Fibroblast of lung (primary cell): ENCODE data around the gene SGCD. TPM values are rescaled to one million over a fixed set of nuclear protein-coding genes. Genes with fewer than 3 reads are reported as not detected.

Source experiments
- DNase-seq, 2 donors: peaks; one replicate each; pipeline versions ENCODE4 v3.0.0 to v3.0.0-alpha.2; 2010; ENCODE audit warnings: low read depth in 2 of 2
- H2AFZ ChIP-seq: 2 replicates; pipeline ENCODE4 v1.5.1; 2012; ENCODE audit warnings: low read length, control low read depth, inconsistent platforms
- H3K27ac ChIP-seq: 2 replicates; pipeline ENCODE4 v1.5.1; 2011; ENCODE audit warnings: low read length, control low read depth; ENCODE audit not compliant: insufficient read depth
- H3K27me3 ChIP-seq: 2 replicates; pipeline ENCODE4 v1.5.1; 2011; ENCODE audit warnings: mild to moderate bottlenecking, low read length; ENCODE audit not compliant: control insufficient read depth, insufficient read depth
- H3K36me3 ChIP-seq: 2 replicates; pipeline ENCODE4 v1.5.1; 2011; ENCODE audit warnings: low read length; ENCODE audit not compliant: control insufficient read depth, insufficient read depth
- H3K4me1 ChIP-seq: 2 replicates; pipeline ENCODE4 v1.5.1; 2011; ENCODE audit warnings: low read length; ENCODE audit not compliant: control insufficient read depth, insufficient read depth; ENCODE audit errors: extremely low read depth
- H3K4me2 ChIP-seq: 2 replicates; pipeline ENCODE4 v1.5.1; 2011; ENCODE audit warnings: low read length, control low read depth; ENCODE audit not compliant: insufficient read depth; ENCODE audit errors: extremely low read depth
- H3K4me3 ChIP-seq, 4 experiments: fragments of 200-600 bp in 1 of 4; sonication (generic) in 1 of 4; replicated peaks in 1 of 4; 2 replicates each; pipeline ENCODE4 v1.5.1; 2011 to 2016; ENCODE audit warnings: low read length in 4 of 4, low read depth in 3 of 4, mild to moderate bottlenecking in 3 of 4, control low read depth in 2 of 4, inconsistent platforms in 1 of 4, mixed read lengths in 1 of 4; ENCODE audit not compliant: insufficient read depth in 1 of 4; ENCODE audit errors: control extremely low read depth in 1 of 4
- H3K79me2 ChIP-seq: 2 replicates; pipeline ENCODE4 v1.5.1; 2012; ENCODE audit warnings: mild to moderate bottlenecking, low read length, inconsistent platforms; ENCODE audit not compliant: control insufficient read depth, insufficient read depth
- H3K9ac ChIP-seq: 2 replicates; pipeline ENCODE4 v1.5.1; 2011; ENCODE audit warnings: mild to moderate bottlenecking, low read length, control low read depth; ENCODE audit not compliant: insufficient read depth
- H3K9me3 ChIP-seq: 2 replicates; pipeline ENCODE4 v1.5.1; 2012; ENCODE audit warnings: low read depth, low read length; ENCODE audit not compliant: control insufficient read depth, insufficient read depth
- H4K20me1 ChIP-seq: 2 replicates; pipeline ENCODE4 v1.5.1; 2011; ENCODE audit warnings: low read length; ENCODE audit not compliant: control insufficient read depth, insufficient read depth; ENCODE audit errors: extremely low read depth
- EZH2 ChIP-seq: IDR thresholded peaks from 2 replicates; pipeline ENCODE4 v1.5.1; 2012; ENCODE audit warnings: low read length, control low read depth, mild to moderate bottlenecking; ENCODE audit errors: missing control alignments
- polyA plus RNA-seq, 2 donors: library from polyadenylated mRNA; depleted of rRNA in 1 of 2; stranded (reverse) in 1 of 2; unstranded in 1 of 2; fragments of >200 nt; gene quantifications; 2 replicates each; pipeline ENCODE4 v1.2.1, GENCODE V29; 2011 to 2012; ENCODE audit warnings: missing spikeins in 1 of 2
- total RNA-seq: library from RNA; depleted of rRNA; stranded (reverse); fragments of >200 nt; gene quantifications from 2 replicates; pipeline ENCODE4 v1.2.1, GENCODE V29; 2014
- TF ChIP-seq, protein P1 (sequence below), 2 donors: IDR thresholded peaks in 1 of 2; conservative IDR thresholded peaks in 1 of 2; 1 replicate in 1 of 2; 2 replicates in 1 of 2; pipeline ENCODE4 v1.5.1; 2011 to 2012; ENCODE audit warnings: low read length in 2 of 2, control low read depth in 1 of 2, inconsistent platforms in 1 of 2, low read depth in 1 of 2, mild to moderate bottlenecking in 1 of 2

The SGCD gene
- total and polyA plus RNA-seq, 2 donors (not counting 1 experiment from before 2014, with no cell fraction given), result 13.3 to 67.5 TPM

GRCh38 chr5:156802501-156802900 is 475.5 kb downstream of the SGCD start:
- Histone ChIP-seq H3K36me3 (no peaks in the 10 kb centered on the region), H2AFZ (no peak overlapping the region), H3K9ac (no peak overlapping the region), H3K4me3 (no peak overlapping the region), H4K20me1 (no peaks in the 10 kb centered on the region), H3K79me2 (no peaks in the 10 kb centered on the region), H3K4me1 (no peaks in the 10 kb centered on the region), H3K4me2 (no peak overlapping the region), H3K27ac (no peak overlapping the region), H3K9me3 (no peaks in the 10 kb centered on the region), H3K27me3 (no peaks in the 10 kb centered on the region)
- no peak for TF ChIP-seq EZH2
- TF ChIP-seq, protein P1, sequence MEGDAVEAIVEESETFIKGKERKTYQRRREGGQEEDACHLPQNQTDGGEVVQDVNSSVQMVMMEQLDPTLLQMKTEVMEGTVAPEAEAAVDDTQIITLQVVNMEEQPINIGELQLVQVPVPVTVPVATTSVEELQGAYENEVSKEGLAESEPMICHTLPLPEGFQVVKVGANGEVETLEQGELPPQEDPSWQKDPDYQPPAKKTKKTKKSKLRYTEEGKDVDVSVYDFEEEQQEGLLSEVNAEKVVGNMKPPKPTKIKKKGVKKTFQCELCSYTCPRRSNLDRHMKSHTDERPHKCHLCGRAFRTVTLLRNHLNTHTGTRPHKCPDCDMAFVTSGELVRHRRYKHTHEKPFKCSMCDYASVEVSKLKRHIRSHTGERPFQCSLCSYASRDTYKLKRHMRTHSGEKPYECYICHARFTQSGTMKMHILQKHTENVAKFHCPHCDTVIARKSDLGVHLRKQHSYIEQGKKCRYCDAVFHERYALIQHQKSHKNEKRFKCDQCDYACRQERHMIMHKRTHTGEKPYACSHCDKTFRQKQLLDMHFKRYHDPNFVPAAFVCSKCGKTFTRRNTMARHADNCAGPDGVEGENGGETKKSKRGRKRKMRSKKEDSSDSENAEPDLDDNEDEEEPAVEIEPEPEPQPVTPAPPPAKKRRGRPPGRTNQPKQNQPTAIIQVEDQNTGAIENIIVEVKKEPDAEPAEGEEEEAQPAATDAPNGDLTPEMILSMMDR (conservative IDR thresholded peaks at IDR 0.05 in 1 of 2, IDR thresholded peaks at IDR 0.05 in 1 of 2; ENCODE audit: low read depth in 1 of 2, low read length in 2 of 2), result no peak
- DNase-seq, result no peak

GRCh38 chr5:156803404-156803803 is 476.4 kb downstream of the SGCD start:
- Histone ChIP-seq H3K4me1 (no peaks in the 10 kb centered on the region), H3K79me2 (no peaks in the 10 kb centered on the region), H3K9ac (no peak overlapping the region), H3K4me3 (no peak overlapping the region), H3K27me3 (no peaks in the 10 kb centered on the region), H4K20me1 (no peaks in the 10 kb centered on the region), H3K36me3 (no peaks in the 10 kb centered on the region), H3K27ac (no peak overlapping the region), H3K4me2 (no peak overlapping the region), H3K9me3 (no peaks in the 10 kb centered on the region), H2AFZ (no peak overlapping the region)
- no peak for TF ChIP-seq EZH2
- no peak for DNase-seq

- Histone ChIP-seq H3K79me2 (no peaks in the 10 kb centered on the region), H3K27me3 (no peaks in the 10 kb centered on the region), H3K9me3 (no peaks in the 10 kb centered on the region), H2AFZ (no peak overlapping the region), H3K4me1 (no peaks in the 10 kb centered on the region), H3K36me3 (no peaks in the 10 kb centered on the region), H3K4me2 (no peak overlapping the region), H3K27ac (no peak overlapping the region), H4K20me1 (no peaks in the 10 kb centered on the region), H3K4me3 (no peak overlapping the region), H3K9ac (no peak overlapping the region)
- TF ChIP-seq EZH2, result no peak
- TF ChIP-seq, protein P1 (conservative IDR thresholded peaks at IDR 0.05 in 1 of 2, IDR thresholded peaks at IDR 0.05 in 1 of 2; ENCODE audit: low read depth in 1 of 2, low read length in 2 of 2), result no peak
- DNase-seq, result no peak
These were observed 486.0 kb downstream of the SGCD start for GRCh38 chr5:156812959-156813358.
